HTERT RPE-1 (cell line): ENCODE results near the gene TEX55.
"Not testable (repeated sequence)": the region's sequence is repeated elsewhere in the genome, so short reads cannot be mapped to it uniquely, and the experiment has no call there.

Source experiments
- in situ Hi-C: fragments of 300-500 bp; cut with MboI; formaldehyde crosslinking; loops from 4 replicates; pipeline ENCODE4 v1.14.3; 2020; ENCODE audit warnings: low sequenced_read_pairs

The TEX55 gene

GRCh38 chr3:119160361-119160760, 14.4 kb downstream of the TEX55 start:
- in situ Hi-C loops, result no loop called here

- in situ Hi-C loops, result no loop called here
These were observed 14.8 kb downstream of the TEX55 start for GRCh38 chr3:119160815-119161214.

GRCh38 chr3:119161240-119161639, 15.3 kb downstream of the TEX55 start:
- in situ Hi-C loops, result no loop called here

GRCh38 chr3:119164745-119165144, 18.8 kb downstream of the TEX55 start:
- in situ Hi-C loops, result not testable (repeated sequence)

- in situ Hi-C loops, result no loop called here
These were observed 24.9 kb downstream of the TEX55 start for GRCh38 chr3:119170821-119171220.

GRCh38 chr3:119173325-119173724, 27.4 kb downstream of the TEX55 start, which contains the start of gene UPK1B:
TSS of gene UPK1B (plus strand) at chr3:119173598. CDS start at chr3:119186742, 13,144 bp downstream.
- in situ Hi-C loops, result no loop called here

- in situ Hi-C loops, result no loop called here
These were observed 30.1 kb downstream of the TEX55 start for GRCh38 chr3:119175872-119176756.

GRCh38 chr3:119176778-119177177, 30.8 kb downstream of the TEX55 start:
- in situ Hi-C loops, result no loop called here

GRCh38 chr3:119177321-119177720, 31.4 kb downstream of the TEX55 start:
- in situ Hi-C loops, result no loop called here

GRCh38 chr3:119181765-119182164, 35.8 kb downstream of the TEX55 start:
- in situ Hi-C loops, result no loop called here

GRCh38 chr3:119184111-119184510, 38.1 kb downstream of the TEX55 start:
- in situ Hi-C loops, result no loop called here

GRCh38 chr3:119184796-119185570, 39.0 kb downstream of the TEX55 start:
- in situ Hi-C loops, result no loop called here

GRCh38 chr3:119187266-119187665, 41.3 kb downstream of the TEX55 start:
- in situ Hi-C loops, result no loop called here

- in situ Hi-C loops, result no loop called here
These were observed 45.8 kb downstream of the TEX55 start for GRCh38 chr3:119191800-119192199.

GRCh38 chr3:119194237-119195150, 48.5 kb downstream of the TEX55 start:
- in situ Hi-C loops, result no loop called here

GRCh38 chr3:119195151-119195476, 49.1 kb downstream of the TEX55 start:
- in situ Hi-C loops, result no loop called here

GRCh38 chr3:119195911-119196310, 49.9 kb downstream of the TEX55 start:
- in situ Hi-C loops, result no loop called here
